ENCODE results near the gene SEMA6D.
A peak's percentile ranks its signal among the peaks of the same experiment; 100 is the strongest.

The SEMA6D gene

GRCh38 chr15:47784820-47785219 is 67.5 kb downstream of the SEMA6D start:
- no peaks in the 10 kb centered on the region for H3K36me3 ChIP-seq
- no peaks in the 10 kb centered on the region; the same call in 1 of the 2 replicates for H3K4me1 ChIP-seq
- no peaks in the 10 kb centered on the region for H3K27me3 ChIP-seq
- DNase-seq = no peak
- no peak for TF ChIP-seq CTCF (IDR thresholded peaks at IDR 0.05; ENCODE audit: low read depth, low read length)
- no peak overlapping the region for H3K4me3 ChIP-seq (ENCODE audit: low read depth, low read length)
- no peaks in the 10 kb centered on the region for H3K9me3 ChIP-seq

- no peak for TF ChIP-seq CTCF (IDR thresholded peaks at IDR 0.05; ENCODE audit: low read depth, low read length)
Observed at GRCh38 chr15:47786371-47786770, 69.1 kb downstream of the SEMA6D start.

GRCh38 chr15:47787875-47788274 is 70.6 kb downstream of the SEMA6D start:
- H3K4me3 ChIP-seq (ENCODE audit: low read depth, low read length) = no peak overlapping the region
- TF ChIP-seq CTCF (IDR thresholded peaks at IDR 0.05; ENCODE audit: low read depth, low read length) = no peak
- no peaks in the 10 kb centered on the region for H3K9me3 ChIP-seq
- H3K4me1 ChIP-seq = no peaks in the 10 kb centered on the region; the same call in 1 of the 2 replicates
- peak; percentile 40 for DNase-seq
- H3K27me3 ChIP-seq = no peaks in the 10 kb centered on the region
- H3K36me3 ChIP-seq = no peaks in the 10 kb centered on the region

More at GRCh38 chr15:47786371-47786770, 69.1 kb downstream of the SEMA6D start:
- Histone ChIP-seq H3K4me1 (no peaks in the 10 kb centered on the region; the same call in 1 of the 2 replicates), H3K9me3 (no peaks in the 10 kb centered on the region), H3K4me3 (ENCODE audit: low read depth, low read length) (no peak overlapping the region), H3K27me3 (no peaks in the 10 kb centered on the region), H3K36me3 (no peaks in the 10 kb centered on the region)
- DNase-seq = no peak

- no peak for DNase-seq
- Histone ChIP-seq H3K9me3 (no peaks in the 10 kb centered on the region), H3K27me3 (no peaks in the 10 kb centered on the region), H3K4me1 (no peaks in the 10 kb centered on the region; the same call in 1 of the 2 replicates), H3K36me3 (no peaks in the 10 kb centered on the region), H3K4me3 (ENCODE audit: low read depth, low read length) (no peak overlapping the region)
- TF ChIP-seq CTCF (IDR thresholded peaks at IDR 0.05; ENCODE audit: low read depth, low read length) = no peak
Observed at GRCh38 chr15:47788685-47789084, 71.4 kb downstream of the SEMA6D start.

GRCh38 chr15:47791161-47791560 is 73.9 kb downstream of the SEMA6D start:
- Histone ChIP-seq H3K4me3 (ENCODE audit: low read depth, low read length) (no peak overlapping the region), H3K36me3 (no peaks in the 10 kb centered on the region), H3K4me1 (no peaks in the 10 kb centered on the region; the same call in 1 of the 2 replicates), H3K9me3 (no peaks in the 10 kb centered on the region), H3K27me3 (no peaks in the 10 kb centered on the region)
- no peak for TF ChIP-seq CTCF (IDR thresholded peaks at IDR 0.05; ENCODE audit: low read depth, low read length)
- no peak for DNase-seq

GRCh38 chr15:47792231-47792630 is 74.9 kb downstream of the SEMA6D start:
- no peaks in the 10 kb centered on the region for H3K27me3 ChIP-seq
- H3K4me1 ChIP-seq = no peaks in the 10 kb centered on the region; the same call in 1 of the 2 replicates
- no peak overlapping the region for H3K4me3 ChIP-seq (ENCODE audit: low read depth, low read length)
- no peak for DNase-seq
- no peak for TF ChIP-seq CTCF (IDR thresholded peaks at IDR 0.05; ENCODE audit: low read depth, low read length)
- H3K9me3 ChIP-seq = no peaks in the 10 kb centered on the region
- no peaks in the 10 kb centered on the region for H3K36me3 ChIP-seq
